Neural progenitor cell (in vitro differentiated cells): ENCODE results near the gene LSM14A. TPM values are rescaled to one million over a fixed set of nuclear protein-coding genes. Genes with fewer than 3 reads are reported as not detected.
"Not testable (repeated sequence)": the region's sequence is repeated elsewhere in the genome, so short reads cannot be mapped to it uniquely, and the experiment has no call there.

Experiments used
- DNase-seq: peaks from one replicate; pipeline ENCODE4 v3.0.0-alpha.2; 2016; ENCODE audit warnings: low spot score
- H2AFZ ChIP-seq: fragments of 200-600 bp; sonication (generic); replicated peaks from 2 replicates; pipeline ENCODE4 v1.6.1; 2016; ENCODE audit warnings: antibody characterized with exemption
- H3F3A ChIP-seq: fragments of 200-600 bp; sonication (generic); 2 replicates; pipeline ENCODE4 v1.6.1; 2016; ENCODE audit warnings: antibody characterized with exemption, low read depth
- H3K27ac ChIP-seq: fragments of 200-600 bp; sonication (generic); 2 replicates; pipeline ENCODE4 v1.5.1; 2016; ENCODE audit warnings: mild to moderate bottlenecking
- H3K27me3 ChIP-seq: fragments of 200-600 bp; sonication (generic); 2 replicates; pipeline ENCODE4 v1.6.1; 2016; ENCODE audit warnings: mild to moderate bottlenecking, moderate library complexity
- H3K36me3 ChIP-seq: fragments of 200-600 bp; sonication (generic); 2 replicates; pipeline ENCODE4 v1.5.1; 2016
- H3K4me1 ChIP-seq: fragments of 200-600 bp; sonication (generic); 2 replicates; pipeline ENCODE4 v1.6.1; 2016; ENCODE audit warnings: mixed run types
- H3K4me2 ChIP-seq: fragments of 200-600 bp; sonication (generic); 2 replicates; pipeline ENCODE4 v1.6.1; 2016
- H3K4me3 ChIP-seq: fragments of 200-600 bp; sonication (generic); 2 replicates; pipeline ENCODE4 v1.5.1; 2016
- H3K79me2 ChIP-seq: fragments of 200-600 bp; sonication (generic); 2 replicates; pipeline ENCODE4 v1.6.1; 2016; ENCODE audit warnings: low read depth
- H3K9ac ChIP-seq: fragments of 200-600 bp; sonication (generic); 2 replicates; pipeline ENCODE4 v1.6.1; 2016
- H3K9me3 ChIP-seq: fragments of 200-600 bp; sonication (generic); 2 replicates; pipeline ENCODE4 v1.5.1; 2016; ENCODE audit warnings: low read depth
- H4K20me1 ChIP-seq: fragments of 200-600 bp; sonication (generic); 2 replicates; pipeline ENCODE4 v1.6.1; 2016; ENCODE audit warnings: low read depth
- H3K27ac Mint-ChIP-seq: 3 replicates; pipeline ENCODE4 v1.8.0; 2021; ENCODE audit warnings: mixed read lengths
- H3K27me3 Mint-ChIP-seq: 2 replicates; pipeline ENCODE4 v1.8.0; 2022; ENCODE audit warnings: low read depth, mild to moderate bottlenecking, inconsistent platforms, moderate library complexity, mixed read lengths; ENCODE audit not compliant: insufficient read depth
- H3K36me3 Mint-ChIP-seq: 3 replicates; pipeline ENCODE4 v1.8.0; 2021; ENCODE audit warnings: mixed read lengths
- H3K4me1 Mint-ChIP-seq: 3 replicates; pipeline ENCODE4 v1.8.0; 2021; ENCODE audit warnings: mixed read lengths
- H3K4me3 Mint-ChIP-seq: 3 replicates; pipeline ENCODE4 v1.8.0; 2021; ENCODE audit warnings: mild to moderate bottlenecking, moderate library complexity, mixed read lengths
- H3K9me3 Mint-ChIP-seq: 3 replicates; pipeline ENCODE4 v1.8.0; 2020; ENCODE audit warnings: mixed read lengths
- EZH2 ChIP-seq: fragments of 200-600 bp; sonication (generic); IDR thresholded peaks from 2 replicates; pipeline ENCODE4 v1.6.1; 2017; ENCODE audit warnings: antibody characterized with exemption, mild to moderate bottlenecking, moderate library complexity
- EZH2phosphoT487 ChIP-seq: fragments of 200-600 bp; sonication (generic); IDR thresholded peaks from 2 replicates; pipeline ENCODE4 v1.6.1; 2017; ENCODE audit warnings: antibody characterized with exemption
- total RNA-seq: library from RNA; depleted of rRNA; stranded (reverse); fragments of >200 nt; gene quantifications from 2 replicates; pipeline ENCODE4 v1.2.3, GENCODE V29; 2015; ENCODE audit warnings: low replicate concordance
- TF ChIP-seq, protein P1 (sequence below): fragments of 200-600 bp; sonication (generic); IDR thresholded peaks from 2 replicates; pipeline ENCODE4 v1.5.1; 2017; ENCODE audit warnings: antibody characterized with exemption, mild to moderate bottlenecking

LSM14A gene
- total RNA-seq, 1 donor from 2014 or later = 152 TPM

GRCh38 chr19:34214040-34214439, 41.7 kb downstream of the LSM14A start:
- no peaks in the 10 kb centered on the region for H3K9me3 Mint-ChIP-seq
- Histone ChIP-seq H2AFZ (no peak overlapping the region), H3K36me3 (peaks cover 27% of the 10 kb centered on the region), H3K27me3 (no peaks in the 10 kb centered on the region), H3K4me2 (no peak overlapping the region), H4K20me1 (peaks cover 9% of the 10 kb centered on the region), H3K27ac (no peak overlapping the region), H3K9me3 (no peaks in the 10 kb centered on the region), H3K79me2 (peaks cover 33% of the 10 kb centered on the region), H3K4me3 (no peak overlapping the region), H3K9ac (no peak overlapping the region), H3F3A (peaks cover 13% of the 10 kb centered on the region), H3K4me1 (no peaks in the 10 kb centered on the region)
- DNase-seq = no peak
- peaks cover 17% of the 10 kb centered on the region for H3K36me3 Mint-ChIP-seq
- no peaks in the 10 kb centered on the region for H3K27me3 Mint-ChIP-seq
- H3K4me3 Mint-ChIP-seq = no peak overlapping the region
- no peaks in the 10 kb centered on the region for H3K4me1 Mint-ChIP-seq
- no peak overlapping the region for H3K27ac Mint-ChIP-seq
- TF ChIP-seq, protein P1, sequence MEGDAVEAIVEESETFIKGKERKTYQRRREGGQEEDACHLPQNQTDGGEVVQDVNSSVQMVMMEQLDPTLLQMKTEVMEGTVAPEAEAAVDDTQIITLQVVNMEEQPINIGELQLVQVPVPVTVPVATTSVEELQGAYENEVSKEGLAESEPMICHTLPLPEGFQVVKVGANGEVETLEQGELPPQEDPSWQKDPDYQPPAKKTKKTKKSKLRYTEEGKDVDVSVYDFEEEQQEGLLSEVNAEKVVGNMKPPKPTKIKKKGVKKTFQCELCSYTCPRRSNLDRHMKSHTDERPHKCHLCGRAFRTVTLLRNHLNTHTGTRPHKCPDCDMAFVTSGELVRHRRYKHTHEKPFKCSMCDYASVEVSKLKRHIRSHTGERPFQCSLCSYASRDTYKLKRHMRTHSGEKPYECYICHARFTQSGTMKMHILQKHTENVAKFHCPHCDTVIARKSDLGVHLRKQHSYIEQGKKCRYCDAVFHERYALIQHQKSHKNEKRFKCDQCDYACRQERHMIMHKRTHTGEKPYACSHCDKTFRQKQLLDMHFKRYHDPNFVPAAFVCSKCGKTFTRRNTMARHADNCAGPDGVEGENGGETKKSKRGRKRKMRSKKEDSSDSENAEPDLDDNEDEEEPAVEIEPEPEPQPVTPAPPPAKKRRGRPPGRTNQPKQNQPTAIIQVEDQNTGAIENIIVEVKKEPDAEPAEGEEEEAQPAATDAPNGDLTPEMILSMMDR = no peak
- no peak for TF ChIP-seq EZH2

- no peaks in the 10 kb centered on the region for H3K9me3 ChIP-seq
- no peak overlapping the region for H3K9ac ChIP-seq
- H3K36me3 ChIP-seq = peaks cover 29% of the 10 kb centered on the region
- Mint-ChIP-seq H3K4me3 (no peak overlapping the region), H3K4me1 (no peaks in the 10 kb centered on the region), H3K27me3 (no peaks in the 10 kb centered on the region), H3K36me3 (peaks cover 20% of the 10 kb centered on the region), H3K27ac (no peak overlapping the region), H3K9me3 (no peaks in the 10 kb centered on the region)
- TF ChIP-seq EZH2 (no peak), EZH2phosphoT487 (no peak)
- TF ChIP-seq, protein P1 = no peak
- no peaks in the 10 kb centered on the region for H3K27me3 ChIP-seq
- no peak overlapping the region for H3K4me2 ChIP-seq
- H3K79me2 ChIP-seq = peaks cover 41% of the 10 kb centered on the region
- H2AFZ ChIP-seq = no peak overlapping the region
- H3K4me3 ChIP-seq = no peak overlapping the region
- peaks cover 17% of the 10 kb centered on the region for H3F3A ChIP-seq
- DNase-seq = no peak
- H4K20me1 ChIP-seq = peaks cover 13% of the 10 kb centered on the region
- no peaks in the 10 kb centered on the region for H3K4me1 ChIP-seq
- no peak overlapping the region for H3K27ac ChIP-seq
Observed at GRCh38 chr19:34215006-34215665, 42.8 kb downstream of the LSM14A start.

GRCh38 chr19:34215666-34216038, 43.3 kb downstream of the LSM14A start:
- no peaks in the 10 kb centered on the region for H3K9me3 Mint-ChIP-seq
- Histone ChIP-seq H3K9me3 (no peaks in the 10 kb centered on the region), H3K4me1 (no peaks in the 10 kb centered on the region), H3K27ac (no peak overlapping the region), H3K4me2 (no peak overlapping the region), H3F3A (peaks cover 17% of the 10 kb centered on the region), H3K27me3 (no peaks in the 10 kb centered on the region), H2AFZ (no peak overlapping the region), H3K36me3 (peaks cover 24% of the 10 kb centered on the region), H3K79me2 (peaks cover 41% of the 10 kb centered on the region), H4K20me1 (peaks cover 13% of the 10 kb centered on the region), H3K9ac (no peak overlapping the region), H3K4me3 (no peak overlapping the region)
- no peaks in the 10 kb centered on the region for H3K27me3 Mint-ChIP-seq
- no peak for TF ChIP-seq EZH2phosphoT487
- no peak for TF ChIP-seq EZH2
- TF ChIP-seq, protein P1 = no peak
- H3K27ac Mint-ChIP-seq = no peak overlapping the region
- no peak overlapping the region for H3K4me3 Mint-ChIP-seq
- no peaks in the 10 kb centered on the region for H3K4me1 Mint-ChIP-seq
- DNase-seq = no peak
- peaks cover 24% of the 10 kb centered on the region for H3K36me3 Mint-ChIP-seq

GRCh38 chr19:34216745-34217219, 44.5 kb downstream of the LSM14A start:
- H3K4me1 Mint-ChIP-seq, H3K9me3 Mint-ChIP-seq, H3K4me3 Mint-ChIP-seq, H3K27ac ChIP-seq, H3K27me3 Mint-ChIP-seq, H3K27me3 ChIP-seq, H3K4me3 ChIP-seq, H3K4me2 ChIP-seq, DNase-seq, H3K4me1 ChIP-seq, H3K9ac ChIP-seq, H3K9me3 ChIP-seq, H2AFZ ChIP-seq, H3K27ac Mint-ChIP-seq: not testable (repeated sequence)
- Histone ChIP-seq H3F3A (peaks cover 17% of the 10 kb centered on the region), H3K79me2 (peaks cover 41% of the 10 kb centered on the region), H3K36me3 (peaks cover 28% of the 10 kb centered on the region), H4K20me1 (peaks cover 13% of the 10 kb centered on the region)
- H3K36me3 Mint-ChIP-seq = peaks cover 29% of the 10 kb centered on the region
